HFFc6 (cell line): ENCODE results near the gene PHACTR3. TPM values are rescaled to one million over a fixed set of nuclear protein-coding genes. Genes with fewer than 3 reads are reported as not detected.
"Not testable (repeated sequence)": the region's sequence is repeated elsewhere in the genome, so short reads cannot be mapped to it uniquely, and the experiment has no call there.

Experiments
- DNase-seq: peaks from one replicate; pipeline ENCODE4 v3.0.0-alpha.2; 2018
- H3K27ac Mint-ChIP-seq: 2 replicates; pipeline ENCODE4 v1.8.0; 2020; ENCODE audit warnings: mild to moderate bottlenecking, mixed read lengths
- H3K27me3 Mint-ChIP-seq: 2 replicates; pipeline ENCODE4 v1.8.0; 2021; ENCODE audit warnings: mild to moderate bottlenecking, moderate library complexity, mixed read lengths; ENCODE audit not compliant: insufficient read depth
- H3K36me3 Mint-ChIP-seq: 2 replicates; pipeline ENCODE4 v1.8.0; 2021; ENCODE audit warnings: low read depth, mixed read lengths
- H3K4me1 Mint-ChIP-seq: 2 replicates; pipeline ENCODE4 v1.8.0; 2020; ENCODE audit warnings: low read depth, mixed read lengths
- H3K4me3 Mint-ChIP-seq: 2 replicates; pipeline ENCODE4 v1.8.0; 2020; ENCODE audit warnings: mild to moderate bottlenecking, moderate library complexity, mixed read lengths
- H3K9me3 Mint-ChIP-seq: 2 replicates; pipeline ENCODE4 v1.8.0; 2020; ENCODE audit warnings: mild to moderate bottlenecking, mixed read lengths
- CTCF ChIP-seq: fragments of 200-600 bp; sonication (generic); IDR thresholded peaks from 2 replicates; pipeline ENCODE4 v1.5.0; 2021; ENCODE audit warnings: antibody characterized with exemption, mild to moderate bottlenecking
- total RNA-seq, 6 experiments: library from RNA; stranded (reverse); fragmentation: NEBNext Ultra II Directional; extraction: Animal tissue kit (Norgen Biotek cat#: 25700); gene quantifications; 2 replicates in 1 of 6; 3 replicates in 5 of 6; pipeline ENCODE4 v1.2.3, GENCODE V29; 2021

The PHACTR3 gene
- total RNA-seq, 6 experiments from 2014 or later = not detected

GRCh38 chr20:59880198-59880597 lies 275.9 kb downstream of the PHACTR3 start:
- Mint-ChIP-seq H3K27ac (no peak overlapping the region), H3K9me3 (no peaks in the 10 kb centered on the region; the same call in 1 of the 2 replicates), H3K36me3 (no peaks in the 10 kb centered on the region), H3K4me3 (no peak overlapping the region), H3K27me3 (no peaks in the 10 kb centered on the region), H3K4me1 (no peaks in the 10 kb centered on the region)
- no peak for DNase-seq
- no peak for TF ChIP-seq CTCF

DNA sequence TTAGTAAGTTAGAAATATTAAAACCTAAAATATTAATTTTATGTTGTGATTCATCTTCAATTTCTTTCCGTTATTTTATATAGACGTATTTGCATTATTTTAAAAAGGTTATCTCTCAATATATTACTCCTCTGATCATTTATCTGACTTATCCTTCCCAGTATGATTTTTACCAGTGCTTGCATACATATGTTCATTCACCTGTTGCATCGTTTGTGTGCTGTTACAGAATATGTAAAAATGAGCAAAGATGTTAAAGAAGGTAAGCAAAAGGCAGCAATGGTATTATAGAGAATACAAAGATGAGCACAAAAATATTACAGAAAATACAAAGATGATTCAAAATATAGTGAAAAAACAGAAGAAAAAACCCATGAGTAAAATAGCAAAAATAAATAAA lies 280.2 kb downstream of the PHACTR3 start:
- Mint-ChIP-seq H3K27me3 (no peaks in the 10 kb centered on the region; the same call in 1 of the 2 replicates), H3K9me3 (no peaks in the 10 kb centered on the region), H3K36me3 (no peaks in the 10 kb centered on the region), H3K4me3 (no peak overlapping the region), H3K27ac (no peak overlapping the region), H3K4me1 (no peaks in the 10 kb centered on the region)
- TF ChIP-seq CTCF = no peak
- no peak for DNase-seq

DNA sequence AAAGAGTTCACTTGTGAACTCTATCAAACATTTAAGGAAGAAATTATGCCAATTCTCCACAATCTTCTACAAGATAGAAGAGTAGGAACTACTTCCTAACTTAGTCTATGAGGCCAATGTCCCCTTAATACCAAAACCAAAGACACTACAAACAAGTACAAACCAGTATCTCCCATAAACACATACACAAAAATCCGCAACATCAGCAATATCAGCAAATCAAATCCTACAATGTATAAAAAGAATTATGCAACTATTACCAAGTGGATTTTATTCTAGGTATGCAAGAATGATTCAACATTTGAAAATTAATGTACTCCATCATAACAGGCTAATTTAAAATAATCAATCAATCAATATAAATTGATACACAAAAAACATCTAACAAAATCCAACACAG lies 283.7 kb downstream of the PHACTR3 start:
- TF ChIP-seq CTCF = no peak
- Mint-ChIP-seq H3K36me3 (no peaks in the 10 kb centered on the region), H3K9me3 (no peaks in the 10 kb centered on the region; the same call in 1 of the 2 replicates), H3K27ac (no peak overlapping the region), H3K4me1 (no peaks in the 10 kb centered on the region), H3K27me3 (no peaks in the 10 kb centered on the region; the same call in 1 of the 2 replicates), H3K4me3 (no peak overlapping the region)
- DNase-seq = no peak

- not testable (repeated sequence) for H3K36me3 Mint-ChIP-seq, DNase-seq, H3K4me3 Mint-ChIP-seq, H3K4me1 Mint-ChIP-seq, H3K9me3 Mint-ChIP-seq, H3K27ac Mint-ChIP-seq, H3K27me3 Mint-ChIP-seq
Observed at GRCh38 chr20:59890035-59890434, 285.7 kb downstream of the PHACTR3 start.

- no peak for TF ChIP-seq CTCF
- no peaks in the 10 kb centered on the region for H3K36me3 Mint-ChIP-seq
- H3K27me3 Mint-ChIP-seq = no peaks in the 10 kb centered on the region; the same call in 1 of the 2 replicates
- no peaks in the 10 kb centered on the region; the same call in 1 of the 2 replicates for H3K9me3 Mint-ChIP-seq
- peak overlapping the region; percentile 15; the same call in 1 of the 2 replicates for H3K4me3 Mint-ChIP-seq
- H3K27ac Mint-ChIP-seq = no peak overlapping the region
- no peaks in the 10 kb centered on the region for H3K4me1 Mint-ChIP-seq
- DNase-seq = no peak
Observed at GRCh38 chr20:59891581-59891980, 287.2 kb downstream of the PHACTR3 start.

GRCh38 chr20:59895908-59896307 lies 291.6 kb downstream of the PHACTR3 start:
- no peak for TF ChIP-seq CTCF
- Mint-ChIP-seq H3K36me3 (no peaks in the 10 kb centered on the region), H3K4me1 (no peaks in the 10 kb centered on the region), H3K27me3 (no peaks in the 10 kb centered on the region), H3K9me3 (no peaks in the 10 kb centered on the region), H3K27ac (no peak overlapping the region), H3K4me3 (no peak overlapping the region)
- DNase-seq = no peak
